CD4-positive, alpha-beta T cell treated with Interferon alpha-2 for 1 hour (primary cell): ENCODE measurements around the gene CMSS1.

Experiments used
- DNase-seq, 2 donors: peaks; one replicate each; pipeline ENCODE4 v3.0.0-alpha.2; 2020 to 2022

The CMSS1 gene

DNA sequence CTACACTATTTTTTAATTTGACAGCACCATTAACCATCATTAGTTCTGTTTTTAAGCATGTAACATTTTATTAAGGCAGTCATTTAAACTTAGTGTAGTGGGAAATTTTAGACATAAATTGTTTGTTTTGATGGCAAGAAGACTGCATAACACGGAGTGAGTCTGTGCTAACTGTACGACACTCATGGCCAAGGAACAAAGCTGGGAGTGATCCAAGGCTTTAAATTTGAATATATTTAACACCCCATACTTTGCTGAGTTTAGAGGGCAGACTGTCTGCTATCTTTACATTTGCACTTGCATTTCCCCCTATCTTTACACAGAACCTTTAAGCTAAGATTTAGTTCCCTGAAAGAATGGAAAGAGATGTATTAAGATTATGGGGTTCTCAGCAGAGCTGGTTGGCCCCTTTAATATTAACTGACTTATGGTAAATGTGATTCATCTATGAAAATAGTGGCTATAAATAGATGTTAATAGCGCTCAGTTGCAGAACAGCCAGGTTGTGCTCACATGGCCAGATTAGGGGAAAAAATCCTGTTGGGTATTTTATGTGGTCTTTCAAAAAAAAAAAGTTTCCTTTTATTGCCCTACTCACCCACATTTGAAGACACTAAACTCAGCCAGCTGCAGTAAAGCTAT, 120.7 kb downstream of the CMSS1 start:
- DNase-seq = no peak

DNA sequence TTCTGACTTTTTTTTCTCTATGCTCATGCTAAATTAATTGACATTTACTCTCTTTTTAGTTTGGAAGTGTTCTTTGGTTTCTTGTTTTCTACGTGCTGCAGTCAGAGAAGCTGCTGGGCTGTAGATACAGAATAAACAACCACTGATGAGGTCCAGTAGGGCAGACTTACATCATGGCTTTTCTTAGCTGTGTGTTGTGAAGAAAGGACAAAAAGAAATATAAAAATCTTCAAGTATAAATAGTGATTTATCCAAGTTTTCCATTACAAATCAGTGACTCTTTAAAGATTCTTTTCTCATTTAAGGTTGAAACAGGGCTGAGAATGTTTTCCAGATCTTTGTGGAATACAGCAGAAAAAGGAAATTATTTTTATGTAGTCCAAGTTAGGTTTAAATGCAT, 122.2 kb downstream of the CMSS1 start:
- DNase-seq = no peak

DNA sequence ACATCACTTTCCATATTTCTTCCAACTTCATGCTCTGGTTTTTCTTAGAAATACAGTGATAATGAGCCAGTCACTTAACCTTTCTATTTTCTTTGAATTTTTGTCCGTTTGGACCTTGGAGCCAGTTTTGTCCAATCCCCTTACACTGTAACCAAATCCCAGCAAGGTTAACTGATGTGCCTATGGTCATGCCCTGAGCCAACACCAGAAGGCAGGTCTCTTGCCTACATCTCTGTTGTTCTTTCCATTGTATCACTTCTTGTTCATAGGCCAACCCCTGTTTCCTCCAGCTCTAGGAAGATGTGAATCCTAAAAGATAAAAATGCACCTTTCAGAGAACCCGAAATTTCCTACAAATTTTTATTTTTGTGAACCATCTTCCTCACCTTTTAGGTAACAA, 122.7 kb downstream of the CMSS1 start:
- no peak for DNase-seq

DNA sequence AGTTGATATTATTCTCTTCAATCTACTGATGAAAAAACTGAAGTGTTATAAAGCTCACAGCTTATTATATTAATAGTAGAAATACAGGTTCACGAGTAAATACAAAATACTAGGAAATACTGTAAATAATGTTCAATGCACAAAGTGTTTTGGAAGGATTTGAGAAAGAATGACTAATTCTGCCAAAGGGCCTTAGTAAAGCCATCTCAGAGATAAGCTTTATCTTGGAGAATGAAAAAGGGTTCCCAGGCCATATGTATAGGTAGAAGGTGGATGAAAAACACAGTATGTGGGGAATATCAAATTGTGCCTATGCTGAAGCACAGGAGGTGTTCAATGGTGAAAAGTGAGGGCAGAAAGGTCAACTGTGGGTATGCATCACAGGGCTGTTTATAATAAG, 123.5 kb downstream of the CMSS1 start:
- DNase-seq = no peak

DNA sequence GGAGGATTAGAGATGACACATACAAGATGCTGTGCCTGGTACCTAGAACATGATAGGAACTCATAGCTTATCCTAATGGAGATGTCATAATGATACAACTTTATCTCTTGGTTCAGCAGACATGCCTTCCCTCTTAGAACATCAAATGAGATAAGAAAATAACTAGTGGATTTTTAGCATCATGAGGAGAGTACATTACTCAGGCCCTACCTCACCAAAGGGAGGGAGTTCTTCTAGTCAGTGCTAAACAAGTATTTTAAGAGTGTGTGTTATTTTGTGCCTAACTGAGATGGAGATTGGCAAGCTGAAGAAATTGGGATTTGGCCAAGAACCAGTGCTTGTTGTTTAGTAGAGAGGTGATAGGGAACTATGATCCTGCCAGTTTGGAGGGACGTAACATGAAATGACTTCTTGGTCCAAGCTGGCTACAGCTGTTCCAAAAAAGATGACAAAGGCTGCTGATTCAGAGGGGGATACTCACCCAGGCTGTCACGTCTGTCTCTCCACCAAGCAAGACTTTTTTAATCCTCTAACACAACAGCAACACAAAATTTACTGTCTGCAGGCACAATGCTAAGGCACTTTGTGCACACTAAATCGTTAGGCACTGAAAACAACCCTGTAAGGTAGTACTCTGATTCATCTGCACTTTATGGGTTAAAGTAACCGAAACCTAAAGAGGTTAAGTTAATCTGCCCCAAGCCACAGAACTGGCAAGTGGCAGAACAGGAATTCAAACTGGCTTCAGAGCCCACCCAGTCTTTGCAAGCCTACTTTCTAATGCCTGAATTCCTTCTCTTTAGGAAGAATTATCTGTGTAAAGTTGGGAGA, 126.5 kb downstream of the CMSS1 start:
- DNase-seq = no peak

DNA sequence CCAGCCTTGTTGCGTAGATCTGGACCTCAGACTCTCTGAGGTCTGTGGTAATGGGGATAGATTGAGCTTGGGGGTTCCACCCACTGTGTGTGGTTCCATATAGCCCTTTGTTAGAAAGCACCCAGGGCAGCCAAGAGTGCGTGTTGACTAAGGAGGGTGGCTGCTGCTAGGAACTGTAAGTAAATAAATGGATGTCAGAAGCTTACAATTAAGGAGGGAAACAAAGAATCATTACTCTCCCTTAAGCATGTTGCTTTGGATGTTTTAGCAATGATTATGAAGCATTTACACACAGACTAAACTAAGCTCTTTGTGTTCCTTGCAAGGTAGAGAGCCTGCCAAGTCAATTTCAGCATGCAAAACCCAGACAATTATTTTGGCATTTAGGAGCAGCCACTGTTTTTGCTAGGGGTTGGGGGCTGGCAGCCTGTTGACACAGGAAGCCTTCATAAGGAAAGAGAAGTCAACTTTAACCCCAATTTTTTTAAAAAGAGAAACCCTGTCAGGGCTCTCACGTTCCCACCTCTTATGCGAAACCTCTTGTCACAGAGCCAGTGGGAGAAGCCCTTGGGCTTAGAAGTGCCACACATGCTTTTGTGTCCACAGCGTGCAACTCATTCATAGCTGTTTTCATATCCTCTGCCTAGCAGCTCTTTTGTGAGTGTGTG, 127.8 kb downstream of the CMSS1 start:
- no peak for DNase-seq

DNA sequence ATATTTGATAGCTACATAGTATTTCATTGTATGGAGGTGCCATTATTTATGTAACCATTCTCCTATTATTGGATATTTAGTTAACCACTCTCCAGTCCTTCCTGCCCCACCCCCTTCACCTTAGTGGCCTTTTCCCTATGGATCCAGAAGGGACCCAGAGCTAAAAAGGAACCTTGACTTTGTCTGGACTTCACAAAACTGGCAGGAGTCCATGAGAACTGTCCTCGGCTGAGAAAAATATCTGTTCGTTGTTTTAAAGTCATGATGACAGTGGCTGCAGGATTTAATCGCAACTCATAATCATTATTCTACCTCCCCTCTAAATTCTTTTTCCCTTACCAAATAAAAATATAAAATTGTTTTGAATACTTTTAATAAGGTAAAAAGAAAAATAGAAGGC, 129.7 kb downstream of the CMSS1 start:
- no peak for DNase-seq

DNA sequence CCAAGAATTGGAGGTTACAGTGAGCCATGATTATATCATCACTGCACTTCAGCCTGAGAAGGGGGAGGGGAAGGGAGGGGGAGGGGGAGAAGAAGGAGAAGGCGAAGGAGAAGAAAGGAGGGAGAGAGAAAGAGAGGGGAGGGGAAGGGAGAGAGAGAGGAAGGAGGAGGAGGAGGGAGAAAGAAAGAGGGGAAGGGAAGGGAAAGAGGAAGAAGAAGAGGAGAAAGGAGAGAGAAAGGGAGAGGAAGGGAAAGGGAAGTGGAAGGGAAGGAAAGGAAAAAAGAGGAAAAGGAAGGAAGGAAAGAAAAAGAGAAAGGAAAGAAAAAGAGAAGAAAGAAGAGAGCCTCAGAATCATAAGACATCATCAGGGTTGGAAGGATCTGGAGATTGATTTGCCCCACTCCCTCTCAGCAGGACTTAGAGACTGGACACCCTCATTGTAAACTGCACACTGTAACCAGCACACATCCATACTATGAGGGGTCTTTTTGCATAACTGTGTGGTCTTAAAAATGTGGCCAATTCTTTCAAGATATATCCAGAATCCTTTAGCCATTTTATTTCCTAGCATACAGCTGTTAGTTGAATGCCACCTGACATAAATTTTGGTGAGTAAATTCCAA, 130.9 kb downstream of the CMSS1 start:
- DNase-seq = no peak

DNA sequence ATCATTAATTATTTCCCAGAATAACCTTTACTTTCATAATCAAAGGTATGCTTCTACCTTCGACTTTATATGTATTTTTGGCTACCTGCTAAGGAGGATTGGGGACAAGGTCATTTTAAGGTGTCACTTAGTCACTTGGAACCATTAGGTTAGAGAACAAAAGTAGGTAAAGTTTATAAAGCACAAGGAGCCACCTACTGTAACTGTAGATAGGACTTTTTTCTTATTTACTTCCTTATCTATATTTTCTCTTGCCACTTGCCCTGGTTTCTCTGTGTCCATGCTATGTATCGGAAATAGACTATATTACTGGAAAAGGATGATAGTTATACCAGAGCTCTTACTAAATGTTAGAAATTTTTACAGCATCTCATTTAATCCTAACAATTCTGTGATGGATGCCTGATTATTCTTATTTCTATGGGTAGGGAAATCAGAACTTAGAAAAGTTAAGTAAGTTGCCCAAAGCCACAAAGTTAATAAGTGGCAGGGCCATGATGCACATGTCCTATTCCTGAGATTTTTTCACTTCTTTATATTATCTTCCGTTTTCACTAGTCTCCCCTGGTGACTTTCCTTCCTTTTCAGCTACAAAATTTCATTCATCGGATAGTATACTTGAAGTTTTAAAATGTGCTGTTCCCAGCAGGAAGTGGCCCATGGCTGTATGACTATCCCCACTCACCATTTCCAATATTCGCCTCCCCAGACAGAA, 132.5 kb downstream of the CMSS1 start:
- DNase-seq = no peak

DNA sequence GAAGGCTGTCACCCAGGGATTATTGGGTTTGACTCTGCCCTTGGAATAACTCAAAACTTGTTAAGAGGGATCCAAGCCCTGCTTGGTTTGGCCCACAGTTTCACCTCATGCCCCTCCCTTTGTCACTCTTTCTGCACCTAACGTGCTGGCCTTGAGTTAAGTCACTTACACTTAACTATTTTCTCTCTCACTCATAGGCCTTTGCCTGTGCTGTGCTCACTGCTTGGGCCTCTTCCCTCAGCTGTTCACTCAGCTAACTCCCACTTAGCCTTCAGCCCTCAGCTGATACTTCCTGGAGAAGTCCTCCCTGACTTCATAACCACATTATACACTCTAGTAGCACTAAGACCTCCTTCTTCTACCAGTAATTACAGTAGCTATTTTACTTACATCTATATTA, 133.3 kb downstream of the CMSS1 start:
- no peak for DNase-seq

DNA sequence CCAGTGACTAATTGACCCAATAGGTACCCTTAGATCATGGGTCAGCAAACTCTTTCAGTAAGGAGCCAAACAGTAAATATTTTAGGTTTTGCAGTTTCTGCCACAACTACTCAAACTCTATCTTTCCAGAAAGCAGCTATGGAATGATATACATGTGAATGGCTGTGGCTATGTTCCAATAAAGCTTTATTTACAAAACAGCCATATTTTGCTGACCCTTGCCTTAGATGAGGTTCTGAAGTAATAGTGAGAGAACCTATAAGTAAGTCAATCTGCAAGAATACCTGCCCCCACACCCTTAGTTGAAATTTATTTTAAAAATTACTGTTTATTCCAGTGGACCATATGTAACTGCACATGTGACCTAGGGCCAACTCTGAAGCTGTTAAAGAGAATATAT, 134.0 kb downstream of the CMSS1 start:
- DNase-seq = no peak

DNA sequence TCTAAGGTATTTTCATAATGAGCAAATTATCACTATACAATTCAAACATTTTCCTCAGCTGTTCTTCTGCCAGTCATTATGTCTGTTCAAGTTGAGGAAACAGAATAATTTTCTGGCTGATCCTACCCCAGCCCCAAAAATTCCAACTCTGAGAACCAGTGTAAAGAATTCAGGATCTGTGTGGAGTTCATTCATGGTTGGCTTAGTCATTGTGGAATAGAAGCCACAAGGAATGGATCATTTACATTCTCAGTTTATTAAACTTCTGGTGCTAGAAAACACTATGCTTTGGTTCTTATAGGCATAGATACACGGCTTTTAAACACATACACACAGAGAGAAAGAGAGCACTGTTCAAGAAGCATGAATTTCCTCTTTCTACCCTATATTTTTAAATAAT, 134.6 kb downstream of the CMSS1 start:
- DNase-seq = no peak

DNA sequence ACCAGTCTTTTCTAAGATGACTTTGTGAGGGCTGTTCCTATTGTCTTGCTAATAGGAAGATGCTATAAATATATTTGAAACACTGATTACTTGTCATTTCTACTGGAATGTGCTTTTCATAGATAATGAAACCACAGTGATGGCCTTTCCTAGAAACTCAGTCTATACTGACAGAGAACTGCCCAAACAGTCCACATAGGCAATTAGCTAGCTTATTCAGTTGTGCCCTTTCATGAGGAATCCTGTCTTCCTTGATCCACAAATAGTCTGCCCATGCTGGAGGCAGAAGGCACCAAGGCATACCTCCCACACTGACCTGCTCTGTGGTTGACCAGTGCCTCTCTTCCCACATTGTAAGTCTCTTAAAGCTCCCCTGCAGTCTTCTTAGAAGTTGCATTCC, 135.9 kb downstream of the CMSS1 start:
- DNase-seq = no peak

DNA sequence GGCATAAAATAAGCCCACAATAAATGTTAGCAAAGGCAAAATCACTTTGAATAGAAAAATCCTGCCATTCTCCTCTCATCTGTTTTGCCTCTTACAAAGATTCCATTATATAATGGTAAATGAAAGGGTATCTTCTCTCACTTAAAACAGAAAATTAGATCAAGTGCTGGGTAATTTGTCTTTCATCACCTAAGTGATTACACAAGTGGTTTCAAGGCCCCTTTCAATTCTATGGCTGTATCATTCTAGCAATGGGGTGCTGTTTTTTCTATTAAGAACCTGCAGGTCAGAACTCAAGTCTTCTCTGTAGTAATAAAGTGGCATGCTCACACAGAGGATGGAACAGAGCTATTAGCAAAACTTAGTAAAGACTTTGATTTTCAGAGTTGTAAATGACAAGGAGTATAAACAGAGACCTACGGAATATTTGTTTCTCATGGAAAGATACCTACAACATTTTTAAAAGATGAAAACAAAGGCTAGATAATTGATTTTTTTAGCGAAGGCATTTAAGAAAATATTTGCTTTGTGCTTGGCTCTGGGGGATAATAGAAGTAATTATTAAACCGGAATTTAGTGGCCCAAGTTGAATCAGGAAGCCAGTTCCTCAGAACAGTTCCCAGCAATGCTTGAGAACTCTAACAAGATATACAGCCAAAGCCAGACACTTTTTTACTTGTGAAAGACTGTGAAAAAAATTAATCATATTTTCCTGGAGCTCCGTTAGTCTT, 137.4 kb downstream of the CMSS1 start:
- no peak for DNase-seq

DNA sequence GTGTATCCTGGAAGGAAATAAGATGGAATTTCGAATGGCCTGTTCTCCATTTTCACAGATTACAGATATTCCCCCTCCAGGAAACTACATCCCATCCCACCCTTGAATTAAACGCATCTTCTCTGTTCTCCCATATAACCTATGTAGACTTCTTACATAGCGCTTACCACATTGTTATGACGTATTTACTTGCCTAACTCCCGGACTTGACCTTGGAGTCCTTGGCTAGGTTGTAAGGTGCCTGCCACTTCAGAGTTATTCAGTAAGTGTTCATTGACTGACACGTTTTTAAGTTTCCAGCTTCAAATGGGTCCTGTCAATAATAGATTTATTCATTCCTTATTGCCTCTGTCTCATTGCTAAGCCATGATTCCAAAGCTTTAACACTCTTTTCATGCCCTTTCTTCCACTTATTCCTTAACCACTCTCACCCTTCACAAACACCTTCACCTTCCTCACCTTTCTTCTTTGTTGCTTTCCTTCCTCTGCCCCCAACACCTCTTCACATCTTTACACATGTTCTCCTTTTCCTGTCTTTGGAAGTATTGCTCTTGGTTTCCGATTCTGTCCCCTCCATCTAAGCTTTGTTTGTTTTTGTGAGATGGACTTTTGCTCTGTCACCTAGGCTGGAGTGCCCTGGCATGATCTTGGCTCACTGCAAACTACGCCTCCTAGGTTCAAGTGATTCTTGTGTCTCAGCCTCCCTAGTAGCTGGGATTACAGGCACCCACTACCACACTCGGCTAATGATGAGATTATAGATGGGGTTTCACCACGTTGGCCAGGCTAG, 138.3 kb downstream of the CMSS1 start:
- DNase-seq = no peak

DNA sequence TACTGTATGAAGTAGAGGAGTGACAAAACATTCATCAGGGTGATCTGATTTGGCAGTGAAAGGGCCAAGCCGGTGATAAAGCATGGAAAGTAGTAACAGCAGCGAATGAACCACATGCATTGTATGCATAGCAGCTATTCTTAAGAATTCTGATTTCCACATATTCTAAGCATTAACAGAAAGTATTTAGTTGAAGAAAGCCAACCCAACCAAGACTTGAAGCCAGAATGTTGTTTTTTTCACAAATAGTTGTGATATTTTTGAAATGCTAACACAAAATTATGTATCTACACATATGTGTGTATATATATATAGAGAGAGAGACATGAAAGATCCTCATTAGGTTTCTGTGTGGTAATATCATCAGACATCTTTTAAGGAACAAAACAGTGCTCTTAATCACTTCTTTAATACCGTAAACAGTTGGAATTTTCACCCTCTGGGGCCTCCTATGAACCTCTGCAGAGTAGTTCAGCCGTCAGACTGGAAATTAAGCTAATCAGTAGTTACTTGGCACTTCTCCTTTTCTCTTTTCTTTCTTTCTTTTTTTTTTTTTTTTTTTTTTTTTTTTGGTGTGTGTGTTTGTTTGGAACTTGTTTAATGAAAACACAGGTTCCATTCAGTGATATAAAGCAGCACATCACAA, 139.6 kb downstream of the CMSS1 start:
- no peak for DNase-seq

DNA sequence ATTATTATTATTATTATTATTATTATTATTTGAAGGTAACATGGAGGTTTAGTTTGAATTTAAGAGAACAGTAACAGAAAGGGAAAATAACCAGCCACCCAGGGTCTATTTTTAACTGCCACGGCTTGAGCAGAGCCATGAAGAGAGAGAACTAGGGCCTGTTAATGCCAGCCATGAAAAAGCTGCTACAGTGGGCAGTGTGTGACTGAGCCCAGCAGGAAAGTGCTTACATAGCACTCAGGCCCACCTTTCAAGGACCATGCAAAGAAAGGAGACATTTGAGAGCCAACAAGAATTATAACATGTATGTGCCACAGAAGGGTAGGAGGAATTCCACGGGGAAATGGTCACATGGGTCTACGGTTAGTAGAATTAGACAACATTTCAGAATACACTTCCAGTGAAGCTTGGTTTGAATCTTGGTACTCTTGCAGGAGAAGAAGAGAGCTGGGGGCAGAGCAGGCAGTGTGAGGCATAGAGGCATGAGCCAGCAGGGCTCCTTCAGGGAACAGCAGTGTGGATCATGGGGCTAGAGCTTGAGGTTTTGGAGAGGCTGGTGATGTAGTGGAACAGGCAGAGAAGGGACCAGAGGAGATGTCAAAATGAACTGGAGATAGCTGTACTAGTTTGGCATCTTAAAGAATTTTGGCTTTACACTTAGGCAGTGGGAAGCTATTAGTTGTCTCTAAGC, 140.7 kb downstream of the CMSS1 start:
- no peak for DNase-seq

DNA sequence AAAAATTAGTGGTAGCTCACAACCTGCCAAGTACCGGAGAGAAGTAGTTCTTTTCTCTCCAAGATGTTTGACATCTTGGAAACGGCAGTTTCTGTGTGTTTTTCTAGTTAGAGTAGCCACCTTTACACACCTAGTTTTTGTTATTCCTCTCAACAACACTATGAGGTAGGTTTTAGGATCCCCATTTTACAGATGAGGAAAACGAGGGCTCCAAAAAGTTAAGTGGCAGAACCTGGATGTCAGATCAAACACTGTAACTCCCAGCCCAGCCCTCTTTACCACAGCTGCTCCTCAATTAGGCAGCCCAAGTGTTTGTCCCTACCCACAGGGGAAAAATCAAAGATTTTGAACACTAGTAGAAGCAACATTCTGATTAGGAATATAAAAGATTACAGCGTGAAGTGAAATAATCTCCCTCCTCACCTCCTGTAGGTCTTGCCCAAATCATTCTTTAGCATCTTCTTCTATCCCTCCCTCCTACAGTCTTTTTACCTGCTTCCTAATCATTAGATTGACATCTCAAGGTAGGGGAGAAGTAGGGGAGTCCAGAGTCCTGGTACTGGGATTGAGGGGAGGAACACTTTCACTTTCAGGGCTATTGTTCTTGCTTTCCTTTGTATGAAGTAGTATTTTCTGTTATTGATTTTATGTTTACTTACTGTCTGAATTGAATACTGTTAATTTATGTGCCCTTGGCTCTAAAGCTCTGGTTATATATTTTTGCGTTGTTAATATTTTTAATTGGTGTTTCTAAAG, 142.6 kb downstream of the CMSS1 start:
- no peak for DNase-seq

DNA sequence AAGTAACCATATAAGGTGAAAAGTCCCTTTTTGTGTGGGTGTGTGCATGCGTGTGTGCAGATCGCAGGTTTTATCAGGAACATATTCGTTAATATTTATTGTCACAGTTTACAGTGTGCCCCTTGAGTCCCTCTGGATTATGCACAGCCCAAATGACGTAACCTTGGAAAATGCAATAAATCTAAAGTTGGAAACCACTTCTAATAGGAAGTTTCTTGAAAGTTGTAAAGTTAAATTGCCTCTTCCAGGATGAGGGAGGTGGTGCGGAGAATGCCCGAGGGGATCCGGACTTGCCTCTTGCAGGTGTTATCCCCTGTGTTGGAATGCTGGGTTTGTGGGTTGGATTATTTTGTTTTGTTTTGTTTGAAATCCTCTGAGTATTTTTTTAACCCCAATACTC, 143.3 kb downstream of the CMSS1 start:
- no peak for DNase-seq
